ENCODE measurements around the gene SRC.

SRC gene

DNA sequence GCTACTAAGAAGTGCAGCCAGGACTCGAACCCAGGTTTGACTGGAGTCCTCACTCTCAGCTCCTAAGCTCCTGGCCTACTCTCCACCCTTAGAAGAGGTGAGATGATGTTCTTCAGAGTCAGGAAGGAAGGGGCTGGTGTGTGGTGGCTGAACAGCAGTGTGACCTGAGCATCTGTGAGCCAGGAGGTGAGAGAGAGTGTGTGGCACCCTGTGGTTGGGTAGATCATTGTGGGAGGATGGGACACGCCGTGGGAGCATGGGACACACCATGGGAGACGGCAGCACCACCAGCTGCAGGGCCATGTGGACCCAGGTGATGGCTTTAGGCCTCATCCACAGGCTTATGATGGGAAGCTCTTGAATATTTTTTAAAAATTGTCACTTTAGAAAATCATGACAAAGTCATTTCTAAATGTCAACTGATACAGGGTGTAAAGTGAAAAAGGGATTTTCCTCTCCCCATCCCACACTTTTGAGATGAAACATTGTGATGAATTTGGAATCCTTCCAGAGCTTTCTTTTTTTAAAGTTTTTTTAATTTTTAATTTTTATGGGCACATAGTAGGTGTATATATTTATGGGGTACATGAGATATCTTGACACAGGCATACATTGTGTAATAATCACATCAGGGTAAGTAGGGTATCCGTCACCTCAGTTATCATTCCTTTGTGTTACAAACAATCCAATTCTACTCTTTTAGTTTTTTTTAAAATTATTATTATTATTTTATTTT, 31.6 kb downstream of the SRC start:
- TF ChIP-seq, protein P1, sequence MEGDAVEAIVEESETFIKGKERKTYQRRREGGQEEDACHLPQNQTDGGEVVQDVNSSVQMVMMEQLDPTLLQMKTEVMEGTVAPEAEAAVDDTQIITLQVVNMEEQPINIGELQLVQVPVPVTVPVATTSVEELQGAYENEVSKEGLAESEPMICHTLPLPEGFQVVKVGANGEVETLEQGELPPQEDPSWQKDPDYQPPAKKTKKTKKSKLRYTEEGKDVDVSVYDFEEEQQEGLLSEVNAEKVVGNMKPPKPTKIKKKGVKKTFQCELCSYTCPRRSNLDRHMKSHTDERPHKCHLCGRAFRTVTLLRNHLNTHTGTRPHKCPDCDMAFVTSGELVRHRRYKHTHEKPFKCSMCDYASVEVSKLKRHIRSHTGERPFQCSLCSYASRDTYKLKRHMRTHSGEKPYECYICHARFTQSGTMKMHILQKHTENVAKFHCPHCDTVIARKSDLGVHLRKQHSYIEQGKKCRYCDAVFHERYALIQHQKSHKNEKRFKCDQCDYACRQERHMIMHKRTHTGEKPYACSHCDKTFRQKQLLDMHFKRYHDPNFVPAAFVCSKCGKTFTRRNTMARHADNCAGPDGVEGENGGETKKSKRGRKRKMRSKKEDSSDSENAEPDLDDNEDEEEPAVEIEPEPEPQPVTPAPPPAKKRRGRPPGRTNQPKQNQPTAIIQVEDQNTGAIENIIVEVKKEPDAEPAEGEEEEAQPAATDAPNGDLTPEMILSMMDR (IDR thresholded peaks at IDR 0.05; ENCODE audit: extremely low read depth, insufficient read depth, missing control alignments) = no peak
- no peak for DNase-seq (ENCODE audit: low spot score)
- in situ Hi-C loops (cut with MboI; ENCODE audit: low pct_unique_long_range_greater_than_20kb, low sequenced_read_pairs, unreplicated experiment) = loop anchor here (5.0 kb wide), 1 partner anchor 100 kb away; no protein-coding TSS in a partner anchor

DNA sequence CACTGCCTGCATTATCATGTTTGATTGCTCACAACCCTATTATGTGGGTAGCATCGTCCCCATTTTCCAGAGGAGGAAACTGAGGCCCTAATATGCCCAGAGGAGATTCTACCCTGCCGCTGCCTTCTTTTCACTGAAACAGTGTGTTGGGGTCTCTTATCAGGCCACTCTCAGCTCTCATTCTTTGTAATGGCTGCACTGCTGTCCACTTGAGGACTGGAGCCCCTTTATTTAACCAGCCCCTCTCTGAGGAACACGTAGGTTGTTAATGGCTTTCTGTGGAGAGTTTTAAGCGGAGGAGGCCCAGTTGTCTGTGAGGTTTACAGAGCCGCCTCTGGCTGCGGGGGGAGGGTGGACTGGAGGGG, 32.5 kb downstream of the SRC start:
- DNase-seq (ENCODE audit: low spot score) = no peak
- in situ Hi-C loops (cut with MboI; ENCODE audit: low pct_unique_long_range_greater_than_20kb, low sequenced_read_pairs, unreplicated experiment) = loop anchor here (5.0 kb wide), 1 partner anchor 101 kb away; no protein-coding TSS in a partner anchor
- TF ChIP-seq, protein P1 (IDR thresholded peaks at IDR 0.05; ENCODE audit: extremely low read depth, insufficient read depth, missing control alignments) = no peak

DNA sequence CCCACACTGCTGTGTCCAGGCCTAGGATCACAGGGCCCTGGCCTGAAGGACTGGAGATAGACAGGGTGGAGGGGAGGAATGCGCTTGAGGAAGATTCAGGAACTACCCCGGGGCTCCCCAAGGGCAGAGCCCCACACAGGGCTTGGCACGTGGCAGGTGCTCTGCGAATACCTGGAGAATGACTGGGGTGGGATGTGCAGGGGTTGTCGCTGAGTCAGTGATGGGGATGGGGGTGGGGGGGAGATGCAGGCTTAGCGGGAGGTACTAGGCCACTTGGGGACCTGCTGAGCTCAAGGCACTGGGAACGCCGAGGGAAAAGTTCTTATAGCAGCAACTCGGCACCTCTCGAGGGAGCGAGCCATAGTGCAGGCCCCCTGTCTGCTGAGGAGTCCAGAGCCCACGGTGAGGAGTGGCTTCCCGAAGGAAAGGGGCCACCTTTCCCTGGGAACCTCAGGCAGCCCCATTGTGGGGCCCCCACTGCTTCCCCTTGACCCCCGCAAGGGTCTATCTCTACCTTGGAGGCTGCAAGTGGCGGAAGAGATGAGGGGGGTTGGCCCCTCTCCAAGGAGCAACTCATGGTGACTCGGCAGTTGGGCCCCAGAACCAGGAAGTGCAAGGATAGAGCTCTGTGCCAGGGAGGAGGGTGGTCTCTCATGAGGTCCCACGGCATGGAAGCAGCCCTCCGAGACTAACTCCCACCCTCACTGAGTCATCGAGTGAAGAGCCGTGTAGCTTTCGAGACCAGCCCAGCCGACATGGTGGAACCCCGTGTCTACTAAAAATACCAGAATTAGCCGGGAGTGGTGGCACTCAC, 33.1 kb downstream of the SRC start:
- in situ Hi-C loops (cut with MboI; ENCODE audit: low pct_unique_long_range_greater_than_20kb, low sequenced_read_pairs, unreplicated experiment) = loop anchor here (5.0 kb wide), 1 partner anchor 102 kb away; no protein-coding TSS in a partner anchor
- no peak for DNase-seq (ENCODE audit: low spot score)
- TF ChIP-seq, protein P1 (IDR thresholded peaks at IDR 0.05; ENCODE audit: extremely low read depth, insufficient read depth, missing control alignments) = no peak

GRCh38 chr20:37379967-37380828, 34.3 kb downstream of the SRC start:
- DNase-seq (ENCODE audit: low spot score) = no peak
- in situ Hi-C loops (cut with MboI; ENCODE audit: low pct_unique_long_range_greater_than_20kb, low sequenced_read_pairs, unreplicated experiment) = loop anchor here (5.0 kb wide), 1 partner anchor 103 kb away; no protein-coding TSS in a partner anchor
- TF ChIP-seq, protein P1 (IDR thresholded peaks at IDR 0.05; ENCODE audit: extremely low read depth, insufficient read depth, missing control alignments) = no peak

DNA sequence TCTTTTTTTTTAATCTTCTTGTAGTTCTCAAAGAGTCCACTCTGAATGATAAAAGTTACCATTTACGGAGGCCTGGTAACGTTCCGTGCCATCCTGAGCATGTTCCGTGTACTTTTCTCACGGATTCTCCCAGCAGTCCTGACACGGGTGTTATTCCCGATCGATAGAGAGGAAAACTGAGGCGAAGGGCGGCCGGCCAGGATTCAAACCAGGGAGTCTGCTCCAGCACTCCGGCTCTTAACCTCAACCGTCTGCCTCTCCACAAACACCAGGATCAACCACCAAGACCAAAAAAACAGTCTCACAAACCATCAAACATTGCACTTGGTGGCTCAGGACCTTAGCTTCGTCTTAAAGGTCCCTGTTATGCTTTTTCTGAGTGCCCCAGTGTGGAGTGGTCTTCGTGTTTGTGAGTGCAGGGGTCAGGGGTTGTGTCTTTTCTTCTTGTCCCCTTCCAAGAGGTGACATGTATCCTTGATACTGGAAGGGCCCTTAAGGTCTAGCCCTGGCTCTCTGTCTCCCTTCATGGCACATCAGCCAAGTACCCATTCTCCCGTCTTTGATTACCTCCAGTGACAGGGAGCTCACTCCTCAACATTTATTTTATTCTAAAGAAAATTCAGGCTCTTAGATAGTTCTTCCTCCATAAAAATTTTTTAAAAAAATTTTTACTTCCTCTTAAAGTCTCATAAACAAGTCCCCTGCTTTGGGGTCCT, 35.1 kb downstream of the SRC start:
- TF ChIP-seq, protein P1 (IDR thresholded peaks at IDR 0.05; ENCODE audit: extremely low read depth, insufficient read depth, missing control alignments) = no peak
- no peak for DNase-seq (ENCODE audit: low spot score)
- in situ Hi-C loops (cut with MboI; ENCODE audit: low pct_unique_long_range_greater_than_20kb, low sequenced_read_pairs, unreplicated experiment) = no loop called here
